ENCODE measurements around the gene HAPLN1.
"Not testable (repeated sequence)": the region's sequence is repeated elsewhere in the genome, so short reads cannot be mapped to it uniquely, and the experiment has no call there.

DNA sequence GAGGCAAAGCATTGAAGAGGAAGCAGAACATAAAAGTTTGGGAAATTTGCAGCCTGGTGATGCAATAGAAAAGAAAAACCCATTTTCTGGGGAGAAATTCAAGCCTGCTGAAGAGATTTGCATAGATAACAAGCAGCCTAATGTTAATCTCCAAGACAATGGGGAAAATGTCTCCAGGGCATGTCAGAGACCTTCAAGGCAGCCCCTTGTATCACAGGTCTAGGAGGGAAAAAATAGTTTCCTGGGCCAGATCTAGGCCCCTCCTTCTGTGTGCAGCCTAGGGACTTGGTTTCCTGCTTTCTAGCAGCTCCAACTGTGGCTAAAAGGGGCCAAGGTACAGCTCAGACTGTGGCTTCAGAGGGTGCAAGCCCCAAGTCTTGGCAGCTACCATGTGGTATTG lies 14.4 kb upstream of the HAPLN1 start:
- TF ChIP-seq, protein P1, sequence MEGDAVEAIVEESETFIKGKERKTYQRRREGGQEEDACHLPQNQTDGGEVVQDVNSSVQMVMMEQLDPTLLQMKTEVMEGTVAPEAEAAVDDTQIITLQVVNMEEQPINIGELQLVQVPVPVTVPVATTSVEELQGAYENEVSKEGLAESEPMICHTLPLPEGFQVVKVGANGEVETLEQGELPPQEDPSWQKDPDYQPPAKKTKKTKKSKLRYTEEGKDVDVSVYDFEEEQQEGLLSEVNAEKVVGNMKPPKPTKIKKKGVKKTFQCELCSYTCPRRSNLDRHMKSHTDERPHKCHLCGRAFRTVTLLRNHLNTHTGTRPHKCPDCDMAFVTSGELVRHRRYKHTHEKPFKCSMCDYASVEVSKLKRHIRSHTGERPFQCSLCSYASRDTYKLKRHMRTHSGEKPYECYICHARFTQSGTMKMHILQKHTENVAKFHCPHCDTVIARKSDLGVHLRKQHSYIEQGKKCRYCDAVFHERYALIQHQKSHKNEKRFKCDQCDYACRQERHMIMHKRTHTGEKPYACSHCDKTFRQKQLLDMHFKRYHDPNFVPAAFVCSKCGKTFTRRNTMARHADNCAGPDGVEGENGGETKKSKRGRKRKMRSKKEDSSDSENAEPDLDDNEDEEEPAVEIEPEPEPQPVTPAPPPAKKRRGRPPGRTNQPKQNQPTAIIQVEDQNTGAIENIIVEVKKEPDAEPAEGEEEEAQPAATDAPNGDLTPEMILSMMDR (conservative IDR thresholded peaks at IDR 0.05; ENCODE audit: low read length) = not testable (repeated sequence)
- TF ChIP-seq EZH2phosphoT487 (IDR thresholded peaks at IDR 0.05; ENCODE audit: borderline replicate concordance) = not testable (repeated sequence)

Measured in Loucy (cell line).